Islet of Langerhans (tissue), 1 donor: ENCODE results near the gene CTU1.

Experiments
- FAIRE-seq: peaks from one replicate; lab custom pipeline; 2011; peaks lifted over from hg19 to GRCh38; lab: Jason Lieb, UNC

CTU1 gene

GRCh38 chr19:51082611-51083010, 25.6 kb downstream of the CTU1 start, which contains the start of gene KLK14:
Gene KLK14, minus strand, starts transcription at chr19:51082887. Its CDS starts 273 bp downstream, at chr19:51082614.
- no peak for FAIRE-seq

GRCh38 chr19:51081476-51081875, 26.7 kb downstream of the CTU1 start:
- FAIRE-seq: no peak

GRCh38 chr19:51079481-51080110, 28.6 kb downstream of the CTU1 start:
- FAIRE-seq: no peak

- FAIRE-seq: no peak
These were observed 29.5 kb downstream of the CTU1 start for GRCh38 chr19:51078731-51079130.

GRCh38 chr19:51078104-51078503, 30.1 kb downstream of the CTU1 start:
- no peak for FAIRE-seq

GRCh38 chr19:51076631-51077213, 31.5 kb downstream of the CTU1 start:
- FAIRE-seq: no peak

- no peak for FAIRE-seq
These were observed 32.2 kb downstream of the CTU1 start for GRCh38 chr19:51075998-51076397.

- no peak for FAIRE-seq
These were observed 37.2 kb downstream of the CTU1 start for GRCh38 chr19:51071095-51071405.

- FAIRE-seq: no peak
These were observed 37.7 kb downstream of the CTU1 start for GRCh38 chr19:51070334-51071094.

- FAIRE-seq: no peak
These were observed 41.6 kb downstream of the CTU1 start for GRCh38 chr19:51066393-51067186.

- FAIRE-seq: no peak
These were observed 42.8 kb downstream of the CTU1 start for GRCh38 chr19:51065221-51065960.

- no peak for FAIRE-seq
These were observed 43.5 kb downstream of the CTU1 start, which contains the start of gene KLK13 for GRCh38 chr19:51064534-51065220. Gene KLK13, minus strand, starts transcription at chr19:51065092. Its CDS starts 25 bp downstream, at chr19:51065067.

- FAIRE-seq: no peak
These were observed 44.5 kb downstream of the CTU1 start for GRCh38 chr19:51063664-51064063.

GRCh38 chr19:51060973-51061372, 47.2 kb downstream of the CTU1 start:
- no peak for FAIRE-seq

- no peak for FAIRE-seq
These were observed 47.9 kb downstream of the CTU1 start for GRCh38 chr19:51060336-51060735.

- FAIRE-seq: no peak
These were observed 48.5 kb downstream of the CTU1 start for GRCh38 chr19:51059715-51060114.

- FAIRE-seq: no peak
These were observed 52.3 kb downstream of the CTU1 start for GRCh38 chr19:51055866-51056265.
